ENCODE results near the gene FAM53A.
"Not testable (repeated sequence)": the region's sequence is repeated elsewhere in the genome, so short reads cannot be mapped to it uniquely, and the experiment has no call there.

The FAM53A gene

GRCh38 chr4:1716065-1716945, 32.2 kb upstream of the FAM53A start:
- no peak for DNase-seq

GRCh38 chr4:1715002-1715758, 31.1 kb upstream of the FAM53A start:
- no peak for DNase-seq

GRCh38 chr4:1714303-1715001, 30.3 kb upstream of the FAM53A start:
- no peak for DNase-seq

GRCh38 chr4:1713003-1713851, 29.1 kb upstream of the FAM53A start:
- no peak for DNase-seq

GRCh38 chr4:1712216-1713002, 28.3 kb upstream of the FAM53A start, which contains the start of gene SLBP:
Gene SLBP (minus strand): TSS chr4:1712319. CDS start chr4:1712188, 131 bp downstream.
- peak; percentile 99 for DNase-seq

- no peak for DNase-seq
Measured at GRCh38 chr4:1711571-1712215, 27.6 kb upstream of the FAM53A start.

- no peak for DNase-seq
Measured at GRCh38 chr4:1711055-1711570, 27.0 kb upstream of the FAM53A start.

- no peak for DNase-seq
Measured at GRCh38 chr4:1708581-1708980, 24.5 kb upstream of the FAM53A start.

- DNase-seq: no peak
Measured at GRCh38 chr4:1706358-1706757, 22.2 kb upstream of the FAM53A start.

- DNase-seq: no peak
Measured at GRCh38 chr4:1705732-1706131, 21.6 kb upstream of the FAM53A start.

GRCh38 chr4:1703867-1704266, 19.8 kb upstream of the FAM53A start:
- DNase-seq: no peak

GRCh38 chr4:1701671-1702070, 17.6 kb upstream of the FAM53A start:
- DNase-seq: not testable (repeated sequence)

GRCh38 chr4:1695913-1696312, 11.8 kb upstream of the FAM53A start:
- DNase-seq: no peak

- peak; percentile 78 for DNase-seq
Measured at GRCh38 chr4:1693131-1693896, 9.2 kb upstream of the FAM53A start.

GRCh38 chr4:1691737-1692373, 7.7 kb upstream of the FAM53A start:
- no peak for DNase-seq

- no peak for DNase-seq
Measured at GRCh38 chr4:1690698-1691097, 6.6 kb upstream of the FAM53A start.

GRCh38 chr4:1686440-1687036, 2.4 kb upstream of the FAM53A start:
- no peak for DNase-seq

- DNase-seq: no peak
Measured at GRCh38 chr4:1685235-1686150, 1.4 kb upstream of the FAM53A start.

All from activated CD8-positive, alpha-beta memory T cell treated with anti-CD3 and anti-CD28 coated beads, Interleukin-2, amount 50 U/mL, for 4 hours (primary cell).